GM13977 (cell line): ENCODE results near the gene CDK5.

ENCODE experiments used
- DNase-seq: peaks from one replicate; pipeline ENCODE4 v3.0.0; 2012; ENCODE audit warnings: low spot score
- in situ Hi-C: fragments of 300-500 bp; cut with MboI; formaldehyde crosslinking; loops from one replicate; pipeline ENCODE4 v1.12.0; 2022; ENCODE audit warnings: low sequenced_read_pairs, low pct_unique_long_range_greater_than_20kb, mixed read lengths, inconsistent platforms; ENCODE audit not compliant: unreplicated experiment
- TF ChIP-seq, protein P1 (sequence below): IDR thresholded peaks from 2 replicates; pipeline ENCODE4 v1.5.1; 2012; ENCODE audit warnings: mild to moderate bottlenecking, control low read depth; ENCODE audit not compliant: insufficient read depth; ENCODE audit errors: extremely low read depth, missing control alignments

The CDK5 gene

DNA sequence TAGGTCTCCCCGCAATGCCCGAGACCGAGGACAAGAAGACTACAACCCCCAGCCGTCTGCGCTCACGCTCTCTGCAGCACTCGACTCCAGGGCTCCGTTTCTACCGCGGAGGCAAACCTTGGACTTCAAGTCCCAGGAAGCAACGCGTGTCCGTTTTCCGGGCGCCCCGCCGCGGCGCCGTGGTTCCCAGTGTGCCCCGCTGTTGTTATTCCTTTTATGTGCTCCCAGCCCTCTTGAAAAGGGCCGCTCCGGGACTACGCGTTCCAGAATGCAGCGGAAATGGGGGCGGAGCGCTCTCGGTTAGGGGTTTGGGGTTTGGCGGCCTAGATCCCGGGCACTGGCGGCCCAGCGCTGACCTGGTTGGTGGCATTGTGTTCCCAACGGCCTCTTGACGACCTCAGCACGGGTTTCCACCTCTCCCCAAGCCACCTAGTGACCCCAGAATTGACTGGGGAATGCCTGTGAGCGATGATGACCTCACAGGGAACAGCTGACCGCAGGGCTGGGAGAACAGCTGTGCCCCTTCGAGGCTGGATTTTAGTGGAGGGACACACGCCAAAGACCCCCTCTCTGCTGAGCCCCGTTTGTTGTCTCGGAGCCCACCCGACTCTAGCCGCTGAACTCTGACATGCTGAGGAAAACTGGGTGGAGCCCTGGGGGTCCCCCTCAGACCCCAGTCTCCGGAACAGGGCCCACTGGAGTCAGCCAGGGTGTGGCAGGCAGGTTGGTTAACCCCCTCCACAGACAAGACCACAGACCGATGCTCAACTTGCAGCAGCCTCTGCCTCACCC lies 488 bp upstream of the CDK5 start:
- DNase-seq = peak; percentile 100
- TF ChIP-seq, protein P1, sequence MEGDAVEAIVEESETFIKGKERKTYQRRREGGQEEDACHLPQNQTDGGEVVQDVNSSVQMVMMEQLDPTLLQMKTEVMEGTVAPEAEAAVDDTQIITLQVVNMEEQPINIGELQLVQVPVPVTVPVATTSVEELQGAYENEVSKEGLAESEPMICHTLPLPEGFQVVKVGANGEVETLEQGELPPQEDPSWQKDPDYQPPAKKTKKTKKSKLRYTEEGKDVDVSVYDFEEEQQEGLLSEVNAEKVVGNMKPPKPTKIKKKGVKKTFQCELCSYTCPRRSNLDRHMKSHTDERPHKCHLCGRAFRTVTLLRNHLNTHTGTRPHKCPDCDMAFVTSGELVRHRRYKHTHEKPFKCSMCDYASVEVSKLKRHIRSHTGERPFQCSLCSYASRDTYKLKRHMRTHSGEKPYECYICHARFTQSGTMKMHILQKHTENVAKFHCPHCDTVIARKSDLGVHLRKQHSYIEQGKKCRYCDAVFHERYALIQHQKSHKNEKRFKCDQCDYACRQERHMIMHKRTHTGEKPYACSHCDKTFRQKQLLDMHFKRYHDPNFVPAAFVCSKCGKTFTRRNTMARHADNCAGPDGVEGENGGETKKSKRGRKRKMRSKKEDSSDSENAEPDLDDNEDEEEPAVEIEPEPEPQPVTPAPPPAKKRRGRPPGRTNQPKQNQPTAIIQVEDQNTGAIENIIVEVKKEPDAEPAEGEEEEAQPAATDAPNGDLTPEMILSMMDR = no peak
- in situ Hi-C loops = no loop called here

DNA sequence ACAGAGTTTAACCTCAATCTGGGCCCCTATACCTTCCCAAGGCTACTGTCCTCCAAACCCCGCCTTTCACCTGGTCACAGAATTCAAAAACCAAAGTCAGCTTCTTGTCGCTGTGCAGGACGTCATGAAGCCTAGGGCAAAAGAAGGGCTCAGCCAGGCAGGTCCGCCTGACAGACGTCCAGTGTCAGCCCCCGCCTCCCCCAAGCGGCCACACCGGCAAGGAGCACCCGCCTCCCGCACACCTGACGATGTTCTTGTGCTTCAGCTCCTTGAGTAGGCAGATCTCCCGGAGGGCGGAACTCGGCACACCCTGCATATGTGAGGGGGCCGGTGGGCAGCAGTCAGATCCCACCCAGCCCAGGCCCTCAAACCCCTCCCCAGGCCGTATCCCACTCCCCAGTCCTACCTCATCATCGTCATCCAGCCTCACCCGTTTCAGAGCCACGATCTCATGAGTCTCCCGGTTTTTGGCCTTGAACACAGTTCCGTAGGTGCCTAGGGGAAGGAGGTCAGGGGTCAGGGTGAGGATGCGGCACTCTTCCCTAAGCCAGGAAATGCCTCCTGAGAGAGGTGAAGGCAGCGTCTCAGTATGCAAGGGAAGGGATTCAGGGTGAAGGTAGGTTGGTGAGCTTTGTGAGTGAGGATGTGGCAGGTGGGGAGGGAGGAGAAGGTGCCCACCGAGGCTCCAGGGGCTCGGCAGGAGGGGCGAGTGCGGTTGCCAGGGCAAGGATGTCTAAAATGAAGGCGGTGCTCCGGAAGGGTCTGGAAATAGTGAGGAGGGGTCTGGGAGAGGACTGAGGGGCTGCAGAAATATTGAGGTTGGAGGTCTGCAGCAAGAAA lies 811 bp downstream of the CDK5 start:
- no peak for DNase-seq
- in situ Hi-C loops = no loop called here
- TF ChIP-seq, protein P1 = no peak

DNA sequence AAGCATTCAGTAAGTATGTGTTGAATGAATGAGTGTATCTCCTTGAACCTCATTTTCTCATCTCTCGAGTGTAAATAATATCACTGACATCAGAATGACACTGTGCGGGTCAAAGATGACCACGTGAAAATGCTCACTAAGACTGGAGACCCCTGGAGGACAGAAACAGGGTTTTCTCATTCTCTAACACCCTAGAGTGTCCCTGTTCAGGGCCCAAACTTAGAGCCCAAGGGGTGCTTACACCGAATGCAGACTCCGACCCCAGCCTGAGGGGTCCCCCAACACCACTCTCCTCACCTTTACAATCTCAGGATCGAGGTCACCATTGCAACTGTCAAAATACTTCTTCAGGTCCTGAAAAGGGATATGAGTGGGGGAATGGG lies 1.4 kb downstream of the CDK5 start:
- no peak for DNase-seq
- in situ Hi-C loops = no loop called here
- TF ChIP-seq, protein P1 = no peak

DNA sequence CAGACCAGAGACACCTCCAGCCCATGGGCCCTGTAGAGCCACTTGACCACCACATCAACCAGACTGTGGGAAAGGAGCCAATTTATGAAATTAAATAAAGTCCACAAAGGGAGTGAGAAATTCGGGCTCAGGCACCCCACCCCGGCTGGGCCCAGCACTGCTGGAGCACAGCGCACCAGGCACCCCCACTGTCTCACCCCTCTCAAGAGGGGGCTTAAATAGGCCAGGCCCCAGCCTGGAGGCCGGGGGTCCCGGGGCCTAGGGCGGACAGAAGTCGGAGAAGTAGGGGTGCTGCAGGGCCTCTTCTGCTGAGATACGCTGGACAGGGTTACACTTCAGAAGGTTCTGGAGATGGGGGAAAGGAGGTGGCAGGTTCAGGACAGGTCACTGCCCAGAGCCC lies 3.9 kb downstream of the CDK5 start:
- in situ Hi-C loops = no loop called here
- TF ChIP-seq, protein P1 = no peak
- no peak for DNase-seq

DNA sequence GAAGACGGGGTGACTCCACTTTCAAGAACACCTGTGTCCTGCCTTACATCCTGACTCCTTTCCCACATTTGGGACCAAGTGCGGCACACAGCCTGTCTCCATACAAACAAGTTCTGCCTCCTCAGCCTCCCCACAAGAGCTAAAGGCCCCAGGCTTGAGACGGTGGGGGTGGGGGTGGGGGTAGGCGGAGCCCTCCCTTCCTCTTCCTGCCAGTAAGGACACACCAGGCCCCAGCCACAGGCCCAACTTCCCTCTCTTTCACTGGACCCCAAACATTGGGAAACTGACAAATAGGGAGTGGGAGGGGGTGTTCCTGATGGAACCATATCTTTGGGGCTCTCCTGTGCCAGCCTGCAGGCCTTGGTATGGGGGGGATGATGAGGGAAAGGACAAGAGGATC lies 4.6 kb downstream of the CDK5 start:
- TF ChIP-seq, protein P1 = no peak
- DNase-seq = no peak
- in situ Hi-C loops = no loop called here

DNA sequence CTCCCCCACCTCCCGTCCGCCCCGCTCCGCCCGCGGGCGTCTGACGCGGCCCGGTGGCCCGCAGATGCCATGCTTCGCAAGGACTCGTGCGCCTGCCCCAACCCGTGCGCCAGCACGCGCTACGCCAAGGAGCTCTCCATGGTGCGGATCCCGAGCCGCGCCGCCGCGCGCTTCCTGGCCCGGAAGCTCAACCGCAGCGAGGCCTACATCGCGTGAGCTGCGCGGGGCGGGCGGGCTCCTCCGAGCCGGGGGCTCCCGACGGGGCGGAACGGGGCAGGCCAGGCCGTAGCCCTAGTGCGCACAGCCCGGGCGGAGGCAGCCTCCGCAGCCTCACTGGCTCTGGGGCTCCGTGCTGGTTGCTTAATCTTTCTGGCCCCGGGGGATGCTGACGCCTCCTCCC lies 6.6 kb downstream of the CDK5 start:
- in situ Hi-C loops = no loop called here
- TF ChIP-seq, protein P1 = no peak
- DNase-seq = no peak
